Heart left ventricle (tissue), 16 donors: Measurements from ENCODE around the gene SPATA2. TPM values are rescaled to one million over a fixed set of nuclear protein-coding genes. Genes with fewer than 3 reads are reported as not detected.
A peak's percentile ranks its signal among the peaks of the same experiment; 100 is the strongest.
"Not testable (repeated sequence)": the region's sequence is repeated elsewhere in the genome, so short reads cannot be mapped to it uniquely, and the experiment has no call there.

Experiments
- ATAC-seq, 4 donors: fragments of 200-7000 bp; cut with Tn5 transposase; one replicate each; pipeline ENCODE4 v1.9.1; 2020 to 2022; ENCODE audit warnings: moderate library complexity in 4 of 4, mild to moderate bottlenecking in 3 of 4, moderate number of reproducible peaks in 1 of 4
- DNase-seq, 5 donors: peaks; one replicate each; pipeline ENCODE4 v3.0.0-alpha.2; 2020
- H3K27ac ChIP-seq, 12 donors: fragments of 200-600 bp; sonication (generic) in 4 of 12; one replicate each; pipeline versions ENCODE4 v1.5.0 to v1.8.0; 2016 to 2022; ENCODE audit warnings: mild to moderate bottlenecking in 2 of 12
- H3K27me3 ChIP-seq, 9 donors: fragments of 200-600 bp; sonication (generic) in 2 of 9; one replicate each; pipeline versions ENCODE4 v1.5.1 to v1.8.0; 2016 to 2022; ENCODE audit warnings: mild to moderate bottlenecking in 3 of 9
- H3K36me3 ChIP-seq, 9 donors: fragments of 200-600 bp; sonication (generic) in 2 of 9; one replicate each; pipeline versions ENCODE4 v1.5.0 to v1.8.0; 2018 to 2022; ENCODE audit warnings: mild to moderate bottlenecking in 2 of 9
- H3K4me1 ChIP-seq, 12 donors: fragments of 200-600 bp; sonication (generic) in 4 of 12; one replicate each; pipeline versions ENCODE4 v1.5.0 to v1.8.0; 2016 to 2022; ENCODE audit warnings: mild to moderate bottlenecking in 3 of 12
- H3K4me3 ChIP-seq, 12 donors: fragments of 200-600 bp; sonication (generic) in 4 of 12; one replicate each; pipeline versions ENCODE4 v1.5.0 to v1.8.0; 2017 to 2022; ENCODE audit warnings: mild to moderate bottlenecking in 9 of 12, moderate library complexity in 4 of 12
- H3K9me3 ChIP-seq, 12 donors: fragments of 200-600 bp; sonication (generic) in 4 of 12; one replicate each; pipeline versions ENCODE4 v1.5.0 to v1.8.0; 2016 to 2022; ENCODE audit warnings: mild to moderate bottlenecking in 1 of 12
- CTCF ChIP-seq, 12 donors: fragments of 200-600 bp; sonication (generic) in 4 of 12; IDR thresholded peaks; one replicate each; pipeline versions ENCODE4 v1.5.0 to v1.8.0; 2018 to 2022; ENCODE audit warnings: antibody characterized with exemption in 12 of 12, mild to moderate bottlenecking in 5 of 12
- POLR2A ChIP-seq, 2 donors: fragments of 450-650 bp; IDR thresholded peaks; one replicate each; pipeline ENCODE4 v1.6.1; 2017; ENCODE audit warnings: antibody characterized with exemption in 2 of 2, mild to moderate bottlenecking in 2 of 2, moderate library complexity in 2 of 2
- WGBS, 4 donors: extraction: QIAGEN DNeasy Blood & Tissue Kit in 2 of 4; methylation state at CpG; one replicate each; pipeline versions ENCODE4 v1.1.5 to v1.1.7; 2013 to 2018; 5-methylcytosine and 5-hydroxymethylcytosine counted together
- intact Hi-C, 10 donors: fragments of 100-400 bp; cut with DNase I; formaldehyde crosslinking; loops; one replicate each; pipeline versions ENCODE4 v1.11.1 to v1.14.2; 2022
- polyA plus RNA-seq, 2 donors: library from polyadenylated mRNA; stranded (reverse); fragments of 200-250 nt; gene quantifications; one replicate each; pipeline ENCODE4 v1.2.3, GENCODE V29; 2013
- total RNA-seq, 9 donors: library from RNA; depleted of rRNA in 2 of 9; stranded (reverse); fragments of >200 nt in 2 of 9; fragmentation: NEBNext Ultra II Directional in 3 of 9; extraction: Animal tissue kit (Norgen Biotek cat#: 25700) in 3 of 9; gene quantifications; one replicate each; pipeline versions ENCODE4 v1.1.0 to v1.2.4, GENCODE V29; 2016 to 2023
- donor health status: ischemic (EF 13 %, LVEDD 7.1; RV severe dilation, severe dysfunction).
- donor health status: healthy with polysubstance abuse.
- donor health status: DM: no; HTN: yes; CAD: no.
- donor health status: DM: no; HTN: no; CAD: no.
- donor health status: ischemic (EF 25% LVEDD 6.9; RV normal size, moderate dysfunction).
- donor health status: ischemic (EF 25% LVEDD 5.7; RV mildly dilated, moderate dysfunction).
- donor health status: healthy.
- donor health status: DM: yes; HTN: yes; CAD: no.
- donor health status: ischemic (EF 35%, LVEDD 5.7; RV mildly dilated, moderate dysfunction).
- donor health status: nonischemic (EF 11% LVEDD 7.7; RV severe dilation, severe dysfunction).
- donor health status: DM: yes; HTN: yes; CAD: no.
- donor health status: PGD.
- donor health status: ischemic (EF 29% LVEDD 5.4; RV normal size, mild dysfunction).
- donor health status: nonischemic (EF 23%, LVEDD 6.1; RV moderate dilation, normal function).

SPATA2 gene
- total and polyA plus RNA-seq, 11 donors: 4.3 to 9.3 (median 7.8) TPM

- TF ChIP-seq CTCF (IDR thresholded peaks at IDR 0.05): no peak
- no peak for TF ChIP-seq POLR2A (IDR thresholded peaks at IDR 0.05)
- intact Hi-C loops: no loop called here
- H3K9me3 ChIP-seq: no peaks in the 10 kb centered on the region
- no peak overlapping the region for H3K4me3 ChIP-seq
- no peak for DNase-seq
- H3K4me1 ChIP-seq: no peaks in the 10 kb centered on the region
- H3K36me3 ChIP-seq: peaks cover 0 to 86% (median 69%) of the 10 kb centered on the region in 9 donors
- ATAC-seq: peak in 3 of 4 donors; percentile 22 to 47 (median 28)
- no peak overlapping the region for H3K27ac ChIP-seq
- H3K27me3 ChIP-seq: no peaks in the 10 kb centered on the region
- WGBS, 4 donors: 79 to 87% (median 81%) methylated on average over 7 of the region's 7 CpGs
Measured at GRCh38 chr20:49865559-49865958, 49.8 kb downstream of the SPATA2 start.

- DNase-seq: no peak
- H3K27ac ChIP-seq: no peak overlapping the region
- no peaks in the 10 kb centered on the region for H3K9me3 ChIP-seq
- WGBS, 4 donors: 96 to 97% (median 97%) methylated on average over 6 of the region's 6 CpGs
- H3K4me1 ChIP-seq: peaks cover 0 to 6% (median 0%) of the 10 kb centered on the region in 12 donors
- no peaks in the 10 kb centered on the region for H3K27me3 ChIP-seq
- no peak for ATAC-seq
- intact Hi-C loops: no loop called here
- TF ChIP-seq CTCF (IDR thresholded peaks at IDR 0.05) (no peak), POLR2A (IDR thresholded peaks at IDR 0.05) (no peak)
- no peak overlapping the region for H3K4me3 ChIP-seq
- H3K36me3 ChIP-seq: peaks cover 0 to 90% (median 67%) of the 10 kb centered on the region in 9 donors
Measured at GRCh38 chr20:49863666-49864065, 51.7 kb downstream of the SPATA2 start.

GRCh38 chr20:49862607-49863200, 52.6 kb downstream of the SPATA2 start:
- ATAC-seq (no peak), DNase-seq (no peak)
- WGBS, 4 donors: 89 to 91% (median 90%) methylated on average over 6 of the region's 6 CpGs
- intact Hi-C loops: no loop called here
- no peak for TF ChIP-seq CTCF (IDR thresholded peaks at IDR 0.05)
- TF ChIP-seq POLR2A (IDR thresholded peaks at IDR 0.05): no peak
- no peak overlapping the region for H3K4me3 ChIP-seq
- H3K36me3 ChIP-seq: peaks cover 0 to 81% (median 58%) of the 10 kb centered on the region in 9 donors
- H3K9me3 ChIP-seq: no peaks in the 10 kb centered on the region
- no peak overlapping the region for H3K27ac ChIP-seq
- peaks cover 0 to 13% (median 0%) of the 10 kb centered on the region in 12 donors for H3K4me1 ChIP-seq
- no peaks in the 10 kb centered on the region for H3K27me3 ChIP-seq

GRCh38 chr20:49861232-49861631, 54.1 kb downstream of the SPATA2 start:
- Histone ChIP-seq H3K36me3 (peaks cover 0 to 81% (median 56%) of the 10 kb centered on the region in 9 donors), H3K4me1 (peaks cover 0 to 13% (median 0%) of the 10 kb centered on the region in 12 donors)
- H3K4me3 ChIP-seq, intact Hi-C loops, H3K27me3 ChIP-seq, ATAC-seq, H3K27ac ChIP-seq, DNase-seq, H3K9me3 ChIP-seq: not testable (repeated sequence)
- 90 to 96% (median 95%) methylated on average over 3 of the region's 3 CpGs for WGBS, 4 donors

- no peaks in the 10 kb centered on the region for H3K9me3 ChIP-seq
- DNase-seq (no peak), ATAC-seq (no peak)
- peaks cover 0 to 13% (median 0%) of the 10 kb centered on the region in 12 donors for H3K4me1 ChIP-seq
- intact Hi-C loops: loop anchor here in 4 of 10 donors (10.0 kb wide), 1 partner anchor 315 kb away; no protein-coding TSS in a partner anchor
- no peak overlapping the region for H3K27ac ChIP-seq
- no peaks in the 10 kb centered on the region for H3K27me3 ChIP-seq
- H3K4me3 ChIP-seq: no peak overlapping the region
- TF ChIP-seq POLR2A (IDR thresholded peaks at IDR 0.05) (no peak), CTCF (IDR thresholded peaks at IDR 0.05) (no peak)
- peaks cover 0 to 81% (median 53%) of the 10 kb centered on the region in 9 donors for H3K36me3 ChIP-seq
Measured at GRCh38 chr20:49859807-49860206, 55.5 kb downstream of the SPATA2 start.
